ENCODE measurements around the gene DTNA.

DNA sequence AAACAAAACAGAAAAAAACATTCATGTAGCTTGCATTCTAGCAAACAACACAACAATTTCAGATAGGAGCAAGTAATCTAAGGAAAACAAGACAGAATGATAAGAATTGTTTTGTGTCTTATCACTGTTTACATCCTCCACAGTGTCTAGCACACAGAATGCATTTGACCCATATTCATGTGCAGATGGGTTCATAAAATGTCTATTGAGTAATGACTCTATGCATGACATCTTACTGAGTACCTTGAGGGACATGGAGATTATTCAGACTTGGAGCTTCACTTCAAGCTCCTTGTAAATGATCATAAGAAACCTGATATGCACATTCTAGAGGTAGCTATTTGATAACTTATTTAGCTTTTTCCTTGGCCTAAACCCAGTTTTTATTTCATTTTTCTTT, 69.0 kb downstream of the DTNA start:
- no peak for TF ChIP-seq EP300 (IDR thresholded peaks at IDR 0.05)
- TF ChIP-seq POLR2A (IDR thresholded peaks at IDR 0.05): no peak
